Neural cell (in vitro differentiated cells): ENCODE measurements around the gene MAPK10. TPM values are rescaled to one million over a fixed set of nuclear protein-coding genes. Genes with fewer than 3 reads are reported as not detected.

ENCODE experiments used
- H2AFZ ChIP-seq: fragments of 200-600, 300-800 bp; sonication (generic), shearing (Covaris generic); 2 replicates; pipeline ENCODE4 v1.6.0; 2014; ENCODE audit warnings: low read depth, mild to moderate bottlenecking, antibody characterized with exemption, low read length, moderate library complexity
- H3F3A ChIP-seq: fragments of 200-600 bp; shearing (Covaris generic); 2 replicates; pipeline ENCODE4 v1.6.1; 2016; ENCODE audit warnings: mild to moderate bottlenecking, moderate library complexity, mixed read lengths, antibody characterized with exemption, low read length; ENCODE audit not compliant: insufficient read depth, poor library complexity, severe bottlenecking
- H3K27ac ChIP-seq: fragments of 200-600, 300-800 bp; sonication (generic), shearing (Covaris generic); 2 replicates; pipeline ENCODE4 v1.5.1; 2014; ENCODE audit warnings: mild to moderate bottlenecking, low read length, moderate library complexity
- H3K27me3 ChIP-seq: fragments of 300-800, 200-600 bp; sonication (generic), shearing (Covaris generic); 2 replicates; pipeline ENCODE4 v1.6.0; 2014; ENCODE audit warnings: mild to moderate bottlenecking, low read depth, low read length, moderate library complexity; ENCODE audit not compliant: insufficient read depth
- H3K36me3 ChIP-seq: fragments of 300-800, 200-600 bp; sonication (generic), shearing (Covaris generic); 2 replicates; pipeline ENCODE4 v1.5.1; 2014; ENCODE audit warnings: mild to moderate bottlenecking, antibody characterized with exemption, low read length, moderate library complexity; ENCODE audit not compliant: insufficient read depth
- H3K4me2 ChIP-seq: fragments of 300-800, 200-600 bp; sonication (generic), shearing (Covaris generic); 2 replicates; pipeline ENCODE4 v1.6.0; 2014; ENCODE audit warnings: mild to moderate bottlenecking, low read length
- H3K4me3 ChIP-seq: fragments of 300-800, 200-600 bp; sonication (generic), shearing (Covaris generic); 2 replicates; pipeline ENCODE4 v1.5.1; 2014; ENCODE audit warnings: mild to moderate bottlenecking, low read length, moderate library complexity
- H3K79me2 ChIP-seq: fragments of 200-600 bp; shearing (Covaris generic); replicated peaks from 2 replicates; pipeline ENCODE4 v1.6.0; 2014; ENCODE audit warnings: mild to moderate bottlenecking, low read length, moderate library complexity; ENCODE audit not compliant: insufficient read depth
- H3K9ac ChIP-seq: fragments of 300-800, 200-600 bp; sonication (generic), shearing (Covaris generic); 2 replicates; pipeline ENCODE4 v1.6.1; 2016; ENCODE audit warnings: mild to moderate bottlenecking, low read length, mixed read lengths
- H3K9me2 ChIP-seq: fragments of 200-600 bp; shearing (Covaris generic); 2 replicates; pipeline ENCODE4 v1.6.1; 2016; ENCODE audit warnings: mild to moderate bottlenecking, low read length, mixed read lengths; ENCODE audit not compliant: insufficient read depth
- H3K9me3 ChIP-seq: fragments of 200-600, 300-800 bp; sonication (generic), shearing (Covaris generic); 2 replicates; pipeline ENCODE4 v1.6.1; 2016; ENCODE audit warnings: mild to moderate bottlenecking, mixed run types, low read length, moderate library complexity, mixed read lengths
- H4K20me1 ChIP-seq: fragments of 200-600 bp; shearing (Covaris generic); 2 replicates; pipeline ENCODE4 v1.6.1; 2016; ENCODE audit warnings: mild to moderate bottlenecking, mixed run types; ENCODE audit not compliant: insufficient read depth
- EP300 ChIP-seq: fragments of 450-650 bp; conservative IDR thresholded peaks from 2 replicates; pipeline ENCODE4 v1.6.1; 2014; ENCODE audit warnings: antibody characterized with exemption, mild to moderate bottlenecking, moderate library complexity; ENCODE audit not compliant: poor library complexity, severe bottlenecking
- EZH2 ChIP-seq: fragments of 200-600, 300-800 bp; shearing (Covaris generic), sonication (generic); IDR thresholded peaks from 2 replicates; pipeline ENCODE4 v1.6.1; 2014; ENCODE audit warnings: antibody characterized with exemption, low read length, borderline replicate concordance, mild to moderate bottlenecking; ENCODE audit not compliant: insufficient read depth, poor library complexity, severe bottlenecking
- MXI1 ChIP-seq: fragments of 450-650 bp; conservative IDR thresholded peaks from 2 replicates; pipeline ENCODE4 v1.6.1; 2014; ENCODE audit warnings: antibody characterized with exemption, mild to moderate bottlenecking; ENCODE audit not compliant: poor library complexity, severe bottlenecking
- POLR2AphosphoS5 ChIP-seq: IDR thresholded peaks from 2 replicates; pipeline ENCODE4 v1.6.1; 2012
- RAD21 ChIP-seq: fragments of 450-650 bp; conservative IDR thresholded peaks from 2 replicates; pipeline ENCODE4 v1.6.1; 2014; ENCODE audit warnings: antibody characterized with exemption, mild to moderate bottlenecking, moderate library complexity
- SMC3 ChIP-seq: fragments of 450-650 bp; conservative IDR thresholded peaks from 2 replicates; pipeline ENCODE4 v1.6.1; 2014; ENCODE audit warnings: antibody characterized with exemption, mild to moderate bottlenecking, moderate library complexity; ENCODE audit not compliant: poor library complexity
- TAF1 ChIP-seq: IDR thresholded peaks from 2 replicates; pipeline ENCODE4 v1.6.1; 2012; ENCODE audit warnings: low read depth
- polyA plus RNA-seq: library from polyadenylated mRNA; depleted of rRNA; stranded (reverse); fragments of >200 nt; gene quantifications from 2 replicates; pipeline ENCODE4 v1.2.3, GENCODE V29; 2014
- TF ChIP-seq, protein P1 (sequence below): IDR thresholded peaks from 2 replicates; pipeline ENCODE4 v1.6.1; 2012; ENCODE audit warnings: borderline replicate concordance
- TF ChIP-seq, protein P2 (sequence below): fragments of 450-650 bp; IDR thresholded peaks from 2 replicates; pipeline ENCODE4 v1.5.1; 2014; ENCODE audit warnings: antibody characterized with exemption, mild to moderate bottlenecking, moderate library complexity; ENCODE audit not compliant: poor library complexity, severe bottlenecking

Gene MAPK10
- polyA plus RNA-seq, 1 donor from 2014 or later, result 91.9 TPM

- H3K36me3 ChIP-seq, result no peaks in the 10 kb centered on the region
- no peak overlapping the region for H2AFZ ChIP-seq
- no peaks in the 10 kb centered on the region for H3F3A ChIP-seq
- no peaks in the 10 kb centered on the region for H4K20me1 ChIP-seq
- no peaks in the 10 kb centered on the region for H3K9me2 ChIP-seq
- no peaks in the 10 kb centered on the region for H3K79me2 ChIP-seq
- no peaks in the 10 kb centered on the region for H3K9me3 ChIP-seq
- TF ChIP-seq TAF1, result no peak
- no peak overlapping the region for H3K4me3 ChIP-seq
- H3K27me3 ChIP-seq, result no peaks in the 10 kb centered on the region
- no peak overlapping the region for H3K4me2 ChIP-seq
- no peak overlapping the region for H3K27ac ChIP-seq
- H3K9ac ChIP-seq, result no peak overlapping the region
These were observed 245.3 kb downstream of the MAPK10 start for GRCh38 chr4:86114563-86114962.

- no peak overlapping the region for H3K9ac ChIP-seq
- H2AFZ ChIP-seq, result no peak overlapping the region
- no peaks in the 10 kb centered on the region for H3K36me3 ChIP-seq
- TF ChIP-seq, protein P1, sequence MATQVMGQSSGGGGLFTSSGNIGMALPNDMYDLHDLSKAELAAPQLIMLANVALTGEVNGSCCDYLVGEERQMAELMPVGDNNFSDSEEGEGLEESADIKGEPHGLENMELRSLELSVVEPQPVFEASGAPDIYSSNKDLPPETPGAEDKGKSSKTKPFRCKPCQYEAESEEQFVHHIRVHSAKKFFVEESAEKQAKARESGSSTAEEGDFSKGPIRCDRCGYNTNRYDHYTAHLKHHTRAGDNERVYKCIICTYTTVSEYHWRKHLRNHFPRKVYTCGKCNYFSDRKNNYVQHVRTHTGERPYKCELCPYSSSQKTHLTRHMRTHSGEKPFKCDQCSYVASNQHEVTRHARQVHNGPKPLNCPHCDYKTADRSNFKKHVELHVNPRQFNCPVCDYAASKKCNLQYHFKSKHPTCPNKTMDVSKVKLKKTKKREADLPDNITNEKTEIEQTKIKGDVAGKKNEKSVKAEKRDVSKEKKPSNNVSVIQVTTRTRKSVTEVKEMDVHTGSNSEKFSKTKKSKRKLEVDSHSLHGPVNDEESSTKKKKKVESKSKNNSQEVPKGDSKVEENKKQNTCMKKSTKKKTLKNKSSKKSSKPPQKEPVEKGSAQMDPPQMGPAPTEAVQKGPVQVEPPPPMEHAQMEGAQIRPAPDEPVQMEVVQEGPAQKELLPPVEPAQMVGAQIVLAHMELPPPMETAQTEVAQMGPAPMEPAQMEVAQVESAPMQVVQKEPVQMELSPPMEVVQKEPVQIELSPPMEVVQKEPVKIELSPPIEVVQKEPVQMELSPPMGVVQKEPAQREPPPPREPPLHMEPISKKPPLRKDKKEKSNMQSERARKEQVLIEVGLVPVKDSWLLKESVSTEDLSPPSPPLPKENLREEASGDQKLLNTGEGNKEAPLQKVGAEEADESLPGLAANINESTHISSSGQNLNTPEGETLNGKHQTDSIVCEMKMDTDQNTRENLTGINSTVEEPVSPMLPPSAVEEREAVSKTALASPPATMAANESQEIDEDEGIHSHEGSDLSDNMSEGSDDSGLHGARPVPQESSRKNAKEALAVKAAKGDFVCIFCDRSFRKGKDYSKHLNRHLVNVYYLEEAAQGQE, result no peak
- TF ChIP-seq EZH2 (no peak), EP300 (no peak), SMC3 (no peak), MXI1 (no peak), RAD21 (no peak), TAF1 (no peak), POLR2AphosphoS5 (no peak)
- TF ChIP-seq, protein P2, sequence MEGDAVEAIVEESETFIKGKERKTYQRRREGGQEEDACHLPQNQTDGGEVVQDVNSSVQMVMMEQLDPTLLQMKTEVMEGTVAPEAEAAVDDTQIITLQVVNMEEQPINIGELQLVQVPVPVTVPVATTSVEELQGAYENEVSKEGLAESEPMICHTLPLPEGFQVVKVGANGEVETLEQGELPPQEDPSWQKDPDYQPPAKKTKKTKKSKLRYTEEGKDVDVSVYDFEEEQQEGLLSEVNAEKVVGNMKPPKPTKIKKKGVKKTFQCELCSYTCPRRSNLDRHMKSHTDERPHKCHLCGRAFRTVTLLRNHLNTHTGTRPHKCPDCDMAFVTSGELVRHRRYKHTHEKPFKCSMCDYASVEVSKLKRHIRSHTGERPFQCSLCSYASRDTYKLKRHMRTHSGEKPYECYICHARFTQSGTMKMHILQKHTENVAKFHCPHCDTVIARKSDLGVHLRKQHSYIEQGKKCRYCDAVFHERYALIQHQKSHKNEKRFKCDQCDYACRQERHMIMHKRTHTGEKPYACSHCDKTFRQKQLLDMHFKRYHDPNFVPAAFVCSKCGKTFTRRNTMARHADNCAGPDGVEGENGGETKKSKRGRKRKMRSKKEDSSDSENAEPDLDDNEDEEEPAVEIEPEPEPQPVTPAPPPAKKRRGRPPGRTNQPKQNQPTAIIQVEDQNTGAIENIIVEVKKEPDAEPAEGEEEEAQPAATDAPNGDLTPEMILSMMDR, result no peak
- no peak overlapping the region for H3K4me2 ChIP-seq
- no peaks in the 10 kb centered on the region for H3K9me3 ChIP-seq
- H3K9me2 ChIP-seq, result no peaks in the 10 kb centered on the region
- H3K79me2 ChIP-seq, result no peaks in the 10 kb centered on the region
- H3F3A ChIP-seq, result no peaks in the 10 kb centered on the region
- H4K20me1 ChIP-seq, result no peaks in the 10 kb centered on the region
- H3K4me3 ChIP-seq, result no peak overlapping the region
- no peaks in the 10 kb centered on the region for H3K27me3 ChIP-seq
- no peak overlapping the region for H3K27ac ChIP-seq
These were observed 251.0 kb downstream of the MAPK10 start for GRCh38 chr4:86108834-86109233.

- no peaks in the 10 kb centered on the region for H3K9me3 ChIP-seq
- no peaks in the 10 kb centered on the region for H3K79me2 ChIP-seq
- H2AFZ ChIP-seq, result no peak overlapping the region
- no peaks in the 10 kb centered on the region for H3K36me3 ChIP-seq
- no peak for TF ChIP-seq EP300
- TF ChIP-seq EZH2, result no peak
- no peak for TF ChIP-seq SMC3
- TF ChIP-seq, protein P2, result no peak
- TF ChIP-seq MXI1, result no peak
- TF ChIP-seq, protein P1, result no peak
- no peak for TF ChIP-seq TAF1
- TF ChIP-seq POLR2AphosphoS5, result no peak
- no peak for TF ChIP-seq RAD21
- H3K4me3 ChIP-seq, result no peak overlapping the region
- no peaks in the 10 kb centered on the region for H3K27me3 ChIP-seq
- no peak overlapping the region for H3K27ac ChIP-seq
- no peak overlapping the region for H3K9ac ChIP-seq
- H4K20me1 ChIP-seq, result no peaks in the 10 kb centered on the region
- H3K4me2 ChIP-seq, result no peak overlapping the region
- no peaks in the 10 kb centered on the region for H3K9me2 ChIP-seq
- no peaks in the 10 kb centered on the region for H3F3A ChIP-seq
These were observed 251.7 kb downstream of the MAPK10 start for GRCh38 chr4:86108137-86108536.
